ENCODE measurements around the gene UROS.

Gene UROS

GRCh38 chr10:125828311-125828710, 5.3 kb upstream of the UROS start:
- no peak for DNase-seq

DNA sequence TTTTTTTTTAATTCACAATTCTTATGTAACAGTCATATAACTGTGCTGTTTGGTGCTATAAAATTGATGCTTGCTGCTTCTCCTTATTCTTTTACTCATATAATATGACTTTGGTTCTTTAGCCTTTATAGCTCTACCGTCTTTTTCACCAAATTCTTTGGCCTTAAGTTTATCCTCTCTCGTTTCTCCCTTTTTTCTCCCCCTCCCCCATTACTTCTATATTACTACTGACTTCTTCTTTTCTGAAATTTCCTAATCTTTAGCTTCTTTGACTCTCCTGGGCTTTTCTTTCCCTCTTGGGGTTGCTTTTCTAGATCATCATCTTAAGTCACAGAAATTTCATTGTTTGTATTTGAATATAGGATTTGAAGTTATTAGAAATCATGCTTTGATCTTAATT, 4.1 kb upstream of the UROS start:
- no peak for DNase-seq

DNA sequence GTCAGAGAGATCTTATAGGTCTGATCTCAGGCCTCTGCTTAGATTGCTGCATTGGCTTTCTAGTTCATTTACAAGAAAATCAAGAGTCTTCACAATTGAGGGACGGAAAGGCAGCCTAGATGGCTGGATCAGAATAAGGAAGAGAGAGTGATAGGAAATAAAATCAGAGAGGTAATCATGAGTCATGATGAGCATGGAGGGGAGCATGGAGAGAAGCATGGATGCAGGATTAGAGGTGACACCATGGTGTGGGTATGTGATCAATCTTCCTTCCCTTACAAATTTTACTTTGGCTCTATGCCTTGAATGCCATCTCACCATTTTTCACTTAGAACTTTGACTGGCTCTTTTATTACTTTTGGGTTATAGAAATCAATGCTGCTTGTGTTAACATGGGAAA, 1.7 kb upstream of the UROS start:
- DNase-seq = no peak

DNA sequence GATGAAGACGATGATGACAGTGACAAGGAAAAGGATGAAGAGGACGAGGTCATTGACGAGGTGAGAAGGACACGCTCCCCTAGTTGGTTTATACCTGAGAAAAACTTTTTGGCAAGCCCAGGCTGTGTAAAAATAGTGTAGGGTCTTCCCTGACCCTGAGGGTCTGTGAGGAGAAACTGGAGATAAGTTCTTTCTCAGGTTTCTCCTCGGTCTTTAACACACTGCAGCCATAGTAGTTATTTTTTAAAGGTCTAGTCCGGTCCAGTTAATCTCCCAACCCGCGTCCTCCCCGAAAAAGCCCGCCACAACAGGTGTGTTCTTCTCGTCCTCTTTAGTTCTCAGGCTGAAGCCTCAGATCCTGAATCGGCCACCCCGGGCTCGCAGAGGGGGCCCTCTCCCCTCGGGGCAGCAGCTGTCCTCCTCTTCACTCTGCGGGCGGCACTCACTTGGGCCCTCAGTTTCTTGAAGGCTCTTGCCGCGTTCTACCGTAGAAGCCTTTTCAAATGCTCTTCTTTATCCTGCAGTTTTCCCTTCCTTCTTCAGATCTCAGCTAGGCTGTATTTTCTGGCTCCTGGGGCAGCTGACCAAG, 699 bp upstream of the UROS start:
- no peak for DNase-seq

- DNase-seq = no peak
Observed at GRCh38 chr10:125820701-125821100, 2.4 kb downstream of the UROS start.

GRCh38 chr10:125817337-125817946, 5.6 kb downstream of the UROS start:
- no peak for DNase-seq

GRCh38 chr10:125816548-125816947, 6.5 kb downstream of the UROS start:
- DNase-seq = no peak

- DNase-seq = no peak
Observed at GRCh38 chr10:125815764-125816163, 7.3 kb downstream of the UROS start.

DNA sequence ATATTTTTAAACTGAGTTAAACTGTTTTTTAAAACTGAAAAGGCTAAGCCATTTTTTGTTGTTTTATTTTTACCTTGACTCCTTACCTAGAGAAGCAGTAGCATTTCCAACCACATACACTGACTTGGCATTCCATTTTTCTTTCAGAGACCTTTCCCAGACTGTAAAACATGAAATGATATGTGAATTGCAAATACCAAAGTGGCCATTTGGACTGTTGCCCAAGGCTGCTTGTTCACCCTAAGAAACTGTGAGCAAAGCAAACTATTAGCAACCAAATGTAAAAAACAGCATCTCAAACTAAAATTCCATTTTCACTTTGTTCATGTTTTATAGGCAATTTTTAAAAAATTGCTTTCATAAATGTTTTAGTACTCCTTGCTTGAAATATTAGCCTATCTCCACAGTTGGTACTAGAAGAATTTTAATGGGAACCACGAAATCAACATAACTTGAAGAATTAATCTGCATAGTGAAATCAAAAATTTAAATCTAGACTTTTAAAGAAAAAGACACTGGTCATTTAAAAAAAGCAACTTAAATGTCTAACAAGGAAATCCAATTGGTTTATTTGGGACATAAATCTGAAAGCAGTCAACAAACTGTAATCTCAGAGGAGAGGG, 10.8 kb downstream of the UROS start:
- DNase-seq = no peak

DNA sequence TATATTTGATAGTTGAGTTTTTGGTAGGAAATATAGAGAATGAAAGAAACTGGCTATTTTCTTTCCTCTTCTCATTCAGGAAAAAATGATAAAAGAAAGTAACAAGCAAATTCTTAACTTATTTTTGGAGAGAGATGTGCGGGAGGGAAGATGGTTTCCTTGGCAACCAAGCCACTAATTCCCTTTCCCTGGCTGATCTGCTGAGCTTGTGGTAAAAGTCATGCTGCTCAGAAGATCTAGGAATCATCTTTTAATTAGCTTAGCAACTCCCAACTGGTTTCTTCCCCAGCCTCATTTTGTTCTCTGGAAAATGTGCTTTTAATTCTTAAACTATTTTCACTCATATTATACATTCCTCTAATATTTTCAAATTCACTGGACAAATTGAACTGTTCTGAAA, 11.8 kb downstream of the UROS start:
- no peak for DNase-seq

DNA sequence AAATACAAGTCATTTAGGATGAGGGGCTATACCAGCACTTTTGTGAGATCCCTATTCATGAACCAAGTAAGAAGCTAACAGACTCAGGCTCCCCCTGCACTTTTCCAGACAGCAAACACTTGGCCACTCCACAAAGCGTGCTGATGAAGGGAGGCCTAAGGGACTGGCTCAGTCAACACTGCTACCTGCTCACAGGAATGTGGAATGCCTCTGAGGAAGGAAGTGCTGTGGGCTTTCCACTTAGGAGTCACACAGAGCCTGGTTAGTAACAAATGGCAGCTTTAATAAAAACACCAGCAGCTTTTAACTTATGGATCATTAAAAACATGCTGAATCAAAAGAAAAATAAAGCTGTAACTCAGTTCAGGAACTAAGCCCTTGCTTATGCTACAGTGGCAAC, 15.0 kb downstream of the UROS start:
- no peak for DNase-seq

DNA sequence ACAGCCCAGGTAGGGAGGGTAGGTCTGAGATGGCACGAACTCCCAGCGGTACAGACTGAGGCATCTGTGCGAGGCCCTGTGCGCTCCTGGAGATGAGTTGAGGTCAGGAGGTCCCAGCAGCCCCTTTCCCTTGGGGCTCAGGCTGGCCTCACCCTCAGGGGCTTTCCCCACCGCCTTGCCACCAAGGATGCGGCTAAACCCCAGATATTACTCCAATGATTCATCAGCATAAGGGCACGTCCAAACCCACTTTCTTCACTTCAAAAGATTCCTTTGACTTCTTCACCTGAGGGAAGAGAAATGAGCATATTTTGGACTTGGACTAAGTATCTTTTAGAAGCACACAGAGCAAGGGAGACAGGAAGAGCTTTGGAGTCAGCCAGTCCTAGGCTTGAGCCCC, 20.3 kb downstream of the UROS start:
- no peak for DNase-seq

GRCh38 chr10:125802131-125802530, 20.9 kb downstream of the UROS start:
- no peak for DNase-seq

DNA sequence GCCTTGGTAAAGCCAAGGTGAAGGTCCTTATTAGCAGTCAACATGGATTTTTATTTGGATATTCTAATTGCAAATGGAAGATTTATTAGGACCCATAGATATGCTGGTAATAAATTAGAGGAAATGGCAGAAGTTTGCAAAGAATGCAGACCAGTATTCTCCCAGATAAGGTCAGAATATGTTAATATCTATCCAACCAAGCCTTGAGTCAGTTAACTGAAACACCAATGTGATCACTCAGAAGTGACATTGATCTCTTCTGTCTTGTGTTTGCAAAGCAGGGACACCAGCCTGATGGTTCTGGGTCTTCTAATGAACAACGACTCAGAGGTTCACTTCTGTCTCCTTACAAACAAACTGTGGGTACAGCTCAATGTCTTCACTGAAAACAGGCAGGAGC, 21.5 kb downstream of the UROS start:
- DNase-seq = no peak

GRCh38 chr10:125799451-125800182, 23.4 kb downstream of the UROS start:
- DNase-seq = no peak

GRCh38 chr10:125797994-125798662, 24.9 kb downstream of the UROS start:
- no peak for DNase-seq

DNA sequence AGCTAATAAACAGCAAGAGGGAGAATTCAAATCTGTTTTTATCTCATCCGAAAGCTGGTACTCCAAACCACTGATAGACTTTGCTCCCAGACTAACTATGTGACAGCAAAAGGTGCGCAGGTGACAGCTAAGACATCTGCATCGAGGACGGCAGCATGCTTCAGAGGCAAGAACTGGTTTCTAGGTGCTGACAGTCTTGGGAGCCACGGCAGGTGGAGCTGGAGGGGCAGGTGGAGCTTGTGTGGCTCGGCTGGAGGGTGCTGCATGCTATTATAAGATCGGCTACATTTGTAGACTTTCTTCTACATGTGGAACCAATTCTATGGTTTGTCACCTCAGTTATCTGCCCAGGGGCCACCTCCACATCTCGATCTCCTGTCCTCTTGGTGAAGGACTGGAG, 25.6 kb downstream of the UROS start:
- no peak for DNase-seq

GRCh38 chr10:125795637-125796190, 27.3 kb downstream of the UROS start:
- no peak for DNase-seq

GRCh38 chr10:125795128-125795527, 27.9 kb downstream of the UROS start:
- no peak for DNase-seq

GRCh38 chr10:125792342-125793300, 30.4 kb downstream of the UROS start:
- DNase-seq = no peak

DNA sequence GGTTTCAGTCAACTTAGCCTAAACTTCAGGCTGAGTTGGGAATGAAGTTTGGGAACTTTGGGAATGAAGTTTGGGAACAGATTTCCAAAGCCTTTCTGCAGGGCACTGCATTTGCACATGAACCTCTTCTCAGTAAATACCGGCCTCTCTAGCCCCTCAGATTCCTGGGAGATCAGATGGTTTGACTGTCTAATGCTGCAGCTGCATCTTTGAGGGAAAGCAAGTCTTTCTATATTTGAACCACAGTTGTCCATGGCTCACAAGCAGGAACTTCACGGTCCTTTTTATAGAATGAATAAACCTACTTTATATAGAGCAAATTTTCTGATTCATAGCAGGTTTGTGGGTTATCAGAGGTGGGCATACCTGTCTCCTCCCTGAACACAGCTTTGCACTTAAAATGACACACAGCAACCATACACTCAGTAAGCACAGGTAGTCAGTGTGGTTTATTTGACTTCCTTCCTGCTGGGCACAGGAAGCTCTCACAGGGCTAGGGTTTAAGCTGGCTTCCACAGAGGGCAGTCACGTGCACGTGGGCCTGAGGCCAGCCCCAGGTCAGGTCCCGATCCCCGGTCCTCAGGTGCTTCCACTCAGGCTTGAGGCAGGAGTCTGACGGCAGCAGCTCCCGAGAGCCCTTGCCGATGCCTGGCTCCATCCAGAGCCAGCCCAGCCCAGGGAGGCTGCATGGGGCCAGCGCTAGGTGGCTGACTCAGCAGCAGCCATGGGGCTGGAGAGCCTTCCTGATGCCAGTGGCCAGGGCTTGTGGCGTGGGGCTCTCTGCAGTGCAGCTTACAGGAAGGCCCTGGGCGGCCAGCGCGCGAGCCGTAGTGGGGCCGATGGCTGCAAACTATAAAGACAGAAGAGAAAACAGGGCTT, 34.7 kb downstream of the UROS start:
- no peak for DNase-seq
